ENCODE results near the gene CFAP299.

- TF ChIP-seq EZH2 (IDR thresholded peaks at IDR 0.05; ENCODE audit: borderline replicate concordance, low read depth, low read length, poor library complexity, severe bottlenecking) (no peak), CTCF (conservative IDR thresholded peaks at IDR 0.05; ENCODE audit: low read depth, low read length) (no peak)
Observed at GRCh38 chr4:80967346-80967745, 631.8 kb downstream of the CFAP299 start.
